Esophagus muscularis mucosa (tissue), 4 donors: ENCODE measurements around the gene RTN4. TPM values are rescaled to one million over a fixed set of nuclear protein-coding genes. Genes with fewer than 3 reads are reported as not detected.

ENCODE experiments used
- DNase-seq: peaks from one replicate; pipeline ENCODE4 v3.0.0-alpha.2; 2017; ENCODE audit errors: extremely low spot score
- H3K27ac ChIP-seq, 4 donors: fragments of 200-600 bp; sonication (generic); replicated peaks in 1 of 4; 1 replicate in 3 of 4; 2 replicates in 1 of 4; pipeline ENCODE4 v1.5.1; 2016 to 2019; ENCODE audit warnings: mild to moderate bottlenecking in 1 of 4
- H3K27me3 ChIP-seq, 4 donors: fragments of 200-600 bp; sonication (generic); one replicate each; pipeline versions ENCODE4 v1.5.1 to v1.6.0; 2016 to 2019
- H3K36me3 ChIP-seq, 4 donors: fragments of 200-600 bp; sonication (generic); one replicate each; pipeline ENCODE4 v1.5.1; 2016 to 2019
- H3K4me1 ChIP-seq, 4 donors: fragments of 200-600 bp; sonication (generic); one replicate each; pipeline ENCODE4 v1.5.1; 2016 to 2019
- H3K4me3 ChIP-seq, 4 donors: fragments of 200-600 bp; sonication (generic); 1 replicate in 2 of 4; 2 replicates in 2 of 4; pipeline ENCODE4 v1.5.1; 2016 to 2019; ENCODE audit warnings: mild to moderate bottlenecking in 4 of 4, moderate library complexity in 1 of 4
- H3K9me3 ChIP-seq, 4 donors: fragments of 200-600 bp; sonication (generic); 1 replicate in 3 of 4; 2 replicates in 1 of 4; pipeline ENCODE4 v1.5.1; 2016 to 2019
- EP300 ChIP-seq: sonication (generic); formaldehyde crosslinking; IDR thresholded peaks from one replicate; pipeline ENCODE4 v1.6.1; 2017; ENCODE audit warnings: antibody characterized with exemption
- POLR2A ChIP-seq: fragments of 450-650 bp; IDR thresholded peaks from one replicate; pipeline ENCODE4 v1.6.1; 2017; ENCODE audit warnings: antibody characterized with exemption, moderate library complexity, mild to moderate bottlenecking, low read depth
- POLR2AphosphoS5 ChIP-seq, 2 donors: sonication (generic); formaldehyde crosslinking; IDR thresholded peaks; one replicate each; pipeline ENCODE4 v1.6.1; 2017; ENCODE audit warnings: antibody characterized with exemption in 2 of 2
- WGBS: methylation state at CpG from one replicate; pipeline ENCODE4 v1.1.5; 2018; 5-methylcytosine and 5-hydroxymethylcytosine counted together
- intact Hi-C: fragments of 100-400 bp; cut with DNase I; formaldehyde crosslinking; loops from one replicate; pipeline ENCODE4 v1.15.1; 2023
- total RNA-seq, 4 donors: library from RNA; depleted of rRNA; stranded (reverse); fragments of >200 nt; gene quantifications; one replicate each; pipeline versions ENCODE4 v1.1.0 to v1.2.1, GENCODE V29; 2016
- TF ChIP-seq, protein P1 (sequence below), 3 experiments: fragments of 200-600 bp in 2 of 3; fragments of 450-650 bp in 1 of 3; sonication (generic) in 2 of 3; IDR thresholded peaks; one replicate each; pipeline ENCODE4 v1.5.1; 2017 to 2019; ENCODE audit warnings: antibody characterized with exemption in 3 of 3, mild to moderate bottlenecking in 2 of 3, moderate library complexity in 1 of 3

The RTN4 gene
- total RNA-seq, 4 donors from 2014 or later, result 214 to 272 (median 251) TPM

DNA sequence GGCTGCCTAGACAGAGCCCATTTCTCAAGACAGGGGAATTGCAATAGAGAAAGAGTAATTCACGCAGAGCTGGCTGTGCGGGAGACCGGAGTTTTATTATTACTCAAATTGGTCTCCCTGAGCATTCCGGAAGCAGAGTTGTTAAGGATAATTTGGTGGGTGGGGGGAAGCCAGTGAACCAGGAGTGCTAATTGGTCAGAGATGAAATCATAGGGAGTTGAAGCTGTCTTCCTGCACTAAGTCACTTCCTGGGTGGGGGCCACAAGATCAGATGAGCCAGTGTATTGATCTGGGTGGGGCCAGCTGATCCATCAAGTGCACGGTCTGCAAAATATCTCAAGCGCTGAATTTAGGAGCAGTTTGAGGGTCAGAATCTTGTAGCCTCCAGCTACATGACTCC lies 84.8 kb downstream of the RTN4 start:
- WGBS, result 98% methylated on average over 6 of the region's 6 CpGs
- DNase-seq, result peak; percentile 55
- no peaks in the 10 kb centered on the region for H3K27me3 ChIP-seq
- TF ChIP-seq POLR2AphosphoS5 (IDR thresholded peaks at IDR 0.05) (no peak), POLR2A (no peak), EP300 (no peak)
- TF ChIP-seq, protein P1, sequence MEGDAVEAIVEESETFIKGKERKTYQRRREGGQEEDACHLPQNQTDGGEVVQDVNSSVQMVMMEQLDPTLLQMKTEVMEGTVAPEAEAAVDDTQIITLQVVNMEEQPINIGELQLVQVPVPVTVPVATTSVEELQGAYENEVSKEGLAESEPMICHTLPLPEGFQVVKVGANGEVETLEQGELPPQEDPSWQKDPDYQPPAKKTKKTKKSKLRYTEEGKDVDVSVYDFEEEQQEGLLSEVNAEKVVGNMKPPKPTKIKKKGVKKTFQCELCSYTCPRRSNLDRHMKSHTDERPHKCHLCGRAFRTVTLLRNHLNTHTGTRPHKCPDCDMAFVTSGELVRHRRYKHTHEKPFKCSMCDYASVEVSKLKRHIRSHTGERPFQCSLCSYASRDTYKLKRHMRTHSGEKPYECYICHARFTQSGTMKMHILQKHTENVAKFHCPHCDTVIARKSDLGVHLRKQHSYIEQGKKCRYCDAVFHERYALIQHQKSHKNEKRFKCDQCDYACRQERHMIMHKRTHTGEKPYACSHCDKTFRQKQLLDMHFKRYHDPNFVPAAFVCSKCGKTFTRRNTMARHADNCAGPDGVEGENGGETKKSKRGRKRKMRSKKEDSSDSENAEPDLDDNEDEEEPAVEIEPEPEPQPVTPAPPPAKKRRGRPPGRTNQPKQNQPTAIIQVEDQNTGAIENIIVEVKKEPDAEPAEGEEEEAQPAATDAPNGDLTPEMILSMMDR (IDR thresholded peaks at IDR 0.05), result no peak
- H3K4me1 ChIP-seq, result peaks cover 5 to 15% (median 13%) of the 10 kb centered on the region in 4 donors
- peaks cover 0 to 22% (median 5%) of the 10 kb centered on the region in 4 donors for H3K36me3 ChIP-seq
- no peak overlapping the region for H3K4me3 ChIP-seq
- no peaks in the 10 kb centered on the region for H3K9me3 ChIP-seq
- no peak overlapping the region for H3K27ac ChIP-seq
- intact Hi-C loops, result no loop called here

DNA sequence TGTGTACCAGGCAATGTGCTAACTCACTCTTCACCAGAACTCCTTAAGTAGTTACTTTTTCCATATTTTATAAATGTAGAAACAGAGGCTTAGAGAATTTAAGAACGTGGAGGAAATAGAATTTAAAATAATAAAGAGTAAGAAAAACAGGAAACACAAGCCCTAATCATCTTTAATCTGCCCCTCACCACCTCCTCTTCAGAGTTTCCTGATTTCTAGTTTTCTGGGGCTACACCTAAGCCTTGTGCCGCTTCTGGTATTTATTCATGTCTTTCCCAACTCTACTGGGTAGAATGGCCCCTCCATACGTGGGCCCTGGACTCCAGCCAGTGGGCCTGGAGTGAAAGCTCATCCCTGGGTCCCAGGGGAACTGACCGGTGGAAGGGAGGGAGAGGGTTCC lies 85.4 kb downstream of the RTN4 start:
- no peaks in the 10 kb centered on the region for H3K27me3 ChIP-seq
- H3K27ac ChIP-seq, result no peak overlapping the region
- peaks cover 1 to 15% (median 13%) of the 10 kb centered on the region in 4 donors for H3K4me1 ChIP-seq
- DNase-seq, result no peak
- WGBS, result 55% methylated on average over 4 of the region's 4 CpGs
- no peak for TF ChIP-seq EP300
- TF ChIP-seq, protein P1 (IDR thresholded peaks at IDR 0.05), result no peak
- no peak for TF ChIP-seq POLR2AphosphoS5 (IDR thresholded peaks at IDR 0.05)
- TF ChIP-seq POLR2A, result no peak
- intact Hi-C loops, result no loop called here
- no peaks in the 10 kb centered on the region for H3K9me3 ChIP-seq
- H3K4me3 ChIP-seq, result no peak overlapping the region
- H3K36me3 ChIP-seq, result peaks cover 0 to 19% (median 3%) of the 10 kb centered on the region in 4 donors

- Histone ChIP-seq H3K9me3 (no peaks in the 10 kb centered on the region), H3K4me1 (peaks cover 0 to 15% (median 13%) of the 10 kb centered on the region in 4 donors), H3K36me3 (peaks cover 0 to 16% (median 1%) of the 10 kb centered on the region in 4 donors), H3K27me3 (no peaks in the 10 kb centered on the region), H3K4me3 (no peak overlapping the region), H3K27ac (no peak overlapping the region)
- TF ChIP-seq, protein P1 (IDR thresholded peaks at IDR 0.05), result no peak
- TF ChIP-seq POLR2A (no peak), EP300 (no peak), POLR2AphosphoS5 (IDR thresholded peaks at IDR 0.05) (no peak)
- intact Hi-C loops, result no loop called here
- DNase-seq, result no peak
- 90% methylated on average over 8 of the region's 8 CpGs for WGBS
Measured at GRCh38 chr2:54964271-54964670, 86.0 kb downstream of the RTN4 start.

DNA sequence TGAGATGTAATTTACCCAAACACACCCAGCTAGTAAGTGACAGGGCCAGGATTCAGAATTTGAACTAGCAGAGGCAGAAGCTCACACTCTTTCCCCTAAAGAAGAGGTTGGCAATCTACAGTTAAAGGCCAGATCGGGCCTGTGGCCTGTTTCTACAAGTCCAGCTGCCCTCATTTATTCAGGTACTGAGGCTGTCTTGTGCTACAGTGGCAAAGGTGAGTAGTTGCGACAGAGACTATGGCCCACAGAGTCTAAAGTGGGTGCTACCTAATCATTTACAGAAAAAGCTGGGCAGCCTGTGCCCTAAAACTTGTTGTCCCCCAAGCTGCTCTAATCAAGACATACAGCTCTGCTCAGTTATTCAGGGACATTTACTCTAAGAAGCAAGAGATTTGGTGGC lies 86.8 kb downstream of the RTN4 start:
- TF ChIP-seq, protein P1 (IDR thresholded peaks at IDR 0.05), result no peak
- no peak for TF ChIP-seq POLR2A
- TF ChIP-seq POLR2AphosphoS5 (IDR thresholded peaks at IDR 0.05), result no peak
- TF ChIP-seq EP300, result no peak
- no peak for DNase-seq
- intact Hi-C loops, result no loop called here
- no peaks in the 10 kb centered on the region for H3K9me3 ChIP-seq
- peaks cover 0 to 15% (median 13%) of the 10 kb centered on the region in 4 donors for H3K4me1 ChIP-seq
- WGBS, result 100% methylated on average over 2 of the region's 2 CpGs
- H3K27me3 ChIP-seq, result no peaks in the 10 kb centered on the region
- no peak overlapping the region for H3K4me3 ChIP-seq
- no peak overlapping the region for H3K27ac ChIP-seq
- H3K36me3 ChIP-seq, result peaks cover 0 to 8% (median 0%) of the 10 kb centered on the region in 4 donors

GRCh38 chr2:54962935-54963440 lies 87.3 kb downstream of the RTN4 start:
- H3K9me3 ChIP-seq, result no peaks in the 10 kb centered on the region
- WGBS, result 87% methylated on average over 3 of the region's 3 CpGs
- intact Hi-C loops, result no loop called here
- no peak overlapping the region for H3K27ac ChIP-seq
- DNase-seq, result no peak
- peaks cover 0 to 15% (median 13%) of the 10 kb centered on the region in 4 donors for H3K4me1 ChIP-seq
- peaks cover 0 to 3% (median 0%) of the 10 kb centered on the region in 4 donors for H3K36me3 ChIP-seq
- H3K27me3 ChIP-seq, result no peaks in the 10 kb centered on the region
- TF ChIP-seq POLR2AphosphoS5 (IDR thresholded peaks at IDR 0.05), result no peak
- TF ChIP-seq, protein P1 (IDR thresholded peaks at IDR 0.05), result no peak
- TF ChIP-seq POLR2A, result no peak
- no peak for TF ChIP-seq EP300
- no peak overlapping the region for H3K4me3 ChIP-seq
